Glutamatergic neuron (in vitro differentiated cells): ENCODE results near the gene C12orf54. TPM values are rescaled to one million over a fixed set of nuclear protein-coding genes. Genes with fewer than 3 reads are reported as not detected.
"Not testable (repeated sequence)": the region's sequence is repeated elsewhere in the genome, so short reads cannot be mapped to it uniquely, and the experiment has no call there.

Experiments used
- DNase-seq: peaks from one replicate; pipeline ENCODE4 v3.0.0; 2022
- H3K27ac Mint-ChIP-seq: one replicate; pipeline ENCODE4 v1.8.0; 2020; ENCODE audit warnings: mild to moderate bottlenecking, mixed read lengths, inconsistent platforms; ENCODE audit not compliant: unreplicated experiment
- H3K27me3 Mint-ChIP-seq: one replicate; pipeline ENCODE4 v1.8.0; 2020; ENCODE audit warnings: mild to moderate bottlenecking, moderate library complexity, mixed read lengths, inconsistent platforms; ENCODE audit not compliant: unreplicated experiment
- H3K36me3 Mint-ChIP-seq: one replicate; pipeline ENCODE4 v1.8.0; 2020; ENCODE audit warnings: mild to moderate bottlenecking, mixed read lengths, inconsistent platforms; ENCODE audit not compliant: unreplicated experiment
- H3K4me1 Mint-ChIP-seq: one replicate; pipeline ENCODE4 v1.8.0; 2020; ENCODE audit warnings: mild to moderate bottlenecking, low read depth, mixed read lengths, inconsistent platforms; ENCODE audit not compliant: unreplicated experiment
- H3K4me3 Mint-ChIP-seq: one replicate; pipeline ENCODE4 v1.8.0; 2020; ENCODE audit warnings: mild to moderate bottlenecking, mixed read lengths, inconsistent platforms; ENCODE audit not compliant: unreplicated experiment
- H3K9me3 Mint-ChIP-seq: one replicate; pipeline ENCODE4 v1.8.0; 2020; ENCODE audit warnings: mild to moderate bottlenecking, moderate library complexity, mixed read lengths, inconsistent platforms; ENCODE audit not compliant: unreplicated experiment
- CTCF ChIP-seq: fragments of 200-600 bp; sonication (generic); IDR thresholded peaks from one replicate; pipeline ENCODE4 v1.5.0; 2021; ENCODE audit not compliant: partially characterized antibody, unreplicated experiment
- long read RNA-seq: library from polyadenylated mRNA; unstranded; transcript quantifications from one replicate; pipeline ENCODE4 v2.0.0, GENCODE V29; 2020; ENCODE audit not compliant: unreplicated experiment
- total RNA-seq: library from RNA; stranded (reverse); fragmentation: NEBNext Ultra II Directional; extraction: Animal tissue kit (Norgen Biotek cat#: 25700); gene quantifications from one replicate; pipeline ENCODE4 v1.2.1, GENCODE V29; 2021; ENCODE audit not compliant: unreplicated experiment

C12orf54 gene
- not detected for total RNA-seq
- long read RNA-seq, result 0 reads

GRCh38 chr12:48482198-48482597 is at the start of gene C12orf54:
C12orf54 (plus strand) TSS chr12:48482498; CDS start chr12:48483297, 799 bp downstream.
- H3K27ac Mint-ChIP-seq, result no peak within 1 kb of the TSS

GRCh38 chr12:48434016-48434415 is 48.3 kb upstream of the C12orf54 start:
- not testable (repeated sequence) for H3K9me3 Mint-ChIP-seq, H3K4me1 Mint-ChIP-seq, H3K4me3 Mint-ChIP-seq

More at GRCh38 chr12:48482198-48482597, at the start of gene C12orf54:
- H3K9me3 Mint-ChIP-seq, result no peaks in the 10 kb centered on the region
- DNase-seq, result no peak
- TF ChIP-seq CTCF, result no peak
- no peak within 1 kb of the TSS for H3K4me3 Mint-ChIP-seq
- peaks cover 2% of the 10 kb centered on the region for H3K27me3 Mint-ChIP-seq
- H3K36me3 Mint-ChIP-seq, result no peaks in the 10 kb centered on the region
- H3K4me1 Mint-ChIP-seq, result no peaks in the 10 kb centered on the region

GRCh38 chr12:48441069-48441468 is 41.2 kb upstream of the C12orf54 start:
- no peak overlapping the region for H3K4me3 Mint-ChIP-seq
- no peaks in the 10 kb centered on the region for H3K27me3 Mint-ChIP-seq
- H3K4me1 Mint-ChIP-seq, result peaks cover 5% of the 10 kb centered on the region
- DNase-seq, result no peak
- no peak overlapping the region for H3K27ac Mint-ChIP-seq
- no peaks in the 10 kb centered on the region for H3K36me3 Mint-ChIP-seq
- peaks cover 2% of the 10 kb centered on the region for H3K9me3 Mint-ChIP-seq
- TF ChIP-seq CTCF, result no peak

More at GRCh38 chr12:48434016-48434415, 48.3 kb upstream of the C12orf54 start:
- not testable (repeated sequence) for H3K36me3 Mint-ChIP-seq, H3K27me3 Mint-ChIP-seq, H3K27ac Mint-ChIP-seq, DNase-seq

GRCh38 chr12:48442179-48442847 is 40.0 kb upstream of the C12orf54 start:
- Mint-ChIP-seq H3K27me3 (no peaks in the 10 kb centered on the region), H3K9me3 (no peaks in the 10 kb centered on the region), H3K36me3 (no peaks in the 10 kb centered on the region), H3K4me3 (no peak overlapping the region), H3K4me1 (peaks cover 13% of the 10 kb centered on the region), H3K27ac (no peak overlapping the region)
- no peak for DNase-seq
- TF ChIP-seq CTCF, result no peak

GRCh38 chr12:48445538-48445937 is 36.8 kb upstream of the C12orf54 start:
- TF ChIP-seq CTCF, result no peak
- DNase-seq, result no peak
- Mint-ChIP-seq H3K4me3 (no peak overlapping the region), H3K4me1 (peaks cover 13% of the 10 kb centered on the region), H3K27me3 (no peaks in the 10 kb centered on the region), H3K36me3 (peaks cover 6% of the 10 kb centered on the region), H3K9me3 (peaks cover 2% of the 10 kb centered on the region), H3K27ac (no peak overlapping the region)
